ENCODE measurements around the gene SLFN13.
"Not testable (repeated sequence)": the region's sequence is repeated elsewhere in the genome, so short reads cannot be mapped to it uniquely, and the experiment has no call there.

SLFN13 gene

DNA sequence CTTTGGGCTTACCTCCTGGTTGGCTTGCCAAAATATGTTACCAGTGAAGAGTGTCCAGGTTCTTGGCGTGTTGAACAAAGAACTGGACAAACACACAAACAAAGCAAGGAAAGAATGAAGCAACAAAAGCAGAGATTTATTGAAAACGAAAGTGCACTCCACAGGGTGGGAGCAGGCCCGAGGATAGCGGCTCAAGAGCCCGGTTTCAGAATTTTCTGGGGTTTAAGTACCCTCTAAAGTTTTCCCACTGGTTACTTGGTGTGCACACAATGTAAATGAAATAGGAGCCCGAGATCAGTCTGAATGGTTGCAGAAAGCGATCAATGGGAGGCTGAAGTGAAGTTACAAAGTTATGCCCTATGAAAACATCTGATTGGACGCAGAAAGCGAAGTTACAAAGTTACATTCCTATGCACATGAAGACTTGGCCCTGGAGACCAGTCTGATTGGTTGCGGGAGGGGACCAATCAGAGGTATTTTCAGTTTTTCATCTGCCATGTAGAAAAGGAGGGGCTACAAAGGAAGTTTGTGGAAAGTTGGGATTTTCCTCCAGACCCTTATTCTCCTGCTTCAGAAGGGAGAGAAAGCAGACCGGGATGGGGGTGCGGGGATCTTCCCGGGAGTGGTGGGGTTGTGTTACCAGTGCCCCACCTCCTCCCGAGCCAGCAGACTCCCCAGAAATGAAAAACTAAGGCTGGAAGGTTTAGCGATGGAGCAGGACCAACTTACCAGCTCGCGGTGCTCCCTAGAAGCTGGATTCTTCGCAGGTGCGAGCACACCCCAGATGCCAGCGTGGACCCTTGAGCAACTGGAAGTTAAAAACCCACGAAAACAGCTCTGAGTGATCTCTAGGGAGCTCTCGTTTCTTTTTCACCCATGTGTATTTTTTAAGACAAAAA is 16.1 kb downstream of the SLFN13 start, which contains the start of gene SLFN12:
Gene SLFN12 (minus strand): TSS at position 325 of the 899 bp plus-strand sequence. CDS start 9,472 bp downstream, outside the sequence.
- DNase-seq: peak; percentile 84 to 85

DNA sequence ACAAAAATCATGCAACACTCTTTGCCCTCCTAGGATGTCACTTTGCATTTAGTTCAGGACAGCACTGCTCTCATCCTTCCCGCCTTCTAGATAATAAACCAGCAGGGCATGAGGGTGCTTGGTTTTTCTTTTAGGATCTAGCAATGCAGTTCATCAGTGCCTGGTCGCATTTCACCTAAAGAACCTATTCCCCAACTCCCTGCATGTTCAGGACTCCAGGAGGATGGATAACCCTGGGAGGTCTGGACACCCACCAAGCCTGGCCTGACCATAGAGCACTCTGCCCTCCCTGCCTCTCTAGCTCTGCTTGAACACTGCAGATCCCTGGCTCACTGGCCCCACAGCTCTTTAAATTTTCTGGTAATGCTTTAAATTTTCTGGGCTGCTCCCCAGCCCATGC is 18.9 kb downstream of the SLFN13 start:
- no peak for DNase-seq

DNA sequence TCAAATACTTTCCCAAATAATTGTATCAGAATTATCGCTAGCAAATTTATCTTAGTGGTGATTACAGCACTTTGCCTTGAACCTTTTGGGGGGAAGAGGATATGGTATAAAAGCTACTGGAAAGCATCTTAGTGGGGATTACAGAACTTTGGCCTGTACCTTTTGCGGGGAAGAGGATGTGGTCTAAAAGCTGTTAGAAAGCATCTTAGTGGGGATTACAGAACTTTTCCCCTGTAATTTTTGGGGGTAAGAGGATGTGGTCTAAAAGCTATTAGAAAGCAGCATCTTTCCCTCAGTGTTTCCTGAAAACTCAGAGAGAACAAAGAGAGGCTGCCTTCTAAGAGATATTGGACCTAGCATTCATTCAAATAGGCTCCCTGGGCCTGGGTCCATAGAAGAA is 20.3 kb downstream of the SLFN13 start:
- no peak for DNase-seq

DNA sequence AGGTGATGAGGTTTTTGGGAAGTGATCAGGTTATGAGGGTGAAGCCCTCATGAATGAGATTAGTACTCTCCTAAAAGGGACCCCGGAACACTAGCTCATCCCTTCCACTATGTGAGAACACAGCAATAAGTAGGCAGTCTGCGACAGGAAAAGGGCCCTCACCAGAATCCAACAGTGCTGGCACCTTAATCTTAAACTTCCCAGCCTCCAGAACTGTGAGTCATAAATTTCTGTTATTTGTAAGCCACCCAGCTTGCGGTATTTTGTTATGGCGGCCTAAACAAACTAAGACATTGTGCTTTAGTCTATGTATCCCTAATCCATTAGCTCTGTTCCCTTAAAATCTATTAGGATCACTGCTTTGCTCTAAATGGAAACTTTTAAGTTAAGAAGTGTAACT is 24.8 kb downstream of the SLFN13 start:
- DNase-seq: no peak

DNA sequence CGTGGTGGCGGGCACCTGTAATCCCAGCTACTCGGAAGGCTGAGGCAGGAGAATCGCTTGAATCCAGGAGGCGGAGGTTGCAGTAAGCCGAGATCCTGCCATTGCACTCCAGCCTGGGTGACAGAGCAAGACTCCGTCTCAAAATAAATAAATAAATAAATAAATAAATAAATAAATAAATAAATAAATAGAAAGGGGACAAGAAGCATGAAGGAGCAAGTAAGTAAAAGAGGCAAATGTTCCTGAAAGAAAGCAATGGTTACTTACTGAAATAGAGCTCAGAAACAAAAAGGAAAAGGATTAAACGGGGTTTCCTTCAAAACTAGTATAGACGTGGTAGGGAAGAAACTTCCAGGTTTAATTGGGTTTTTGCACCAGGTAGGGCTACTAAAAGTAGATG is 27.5 kb downstream of the SLFN13 start:
- DNase-seq: not testable (repeated sequence)

DNA sequence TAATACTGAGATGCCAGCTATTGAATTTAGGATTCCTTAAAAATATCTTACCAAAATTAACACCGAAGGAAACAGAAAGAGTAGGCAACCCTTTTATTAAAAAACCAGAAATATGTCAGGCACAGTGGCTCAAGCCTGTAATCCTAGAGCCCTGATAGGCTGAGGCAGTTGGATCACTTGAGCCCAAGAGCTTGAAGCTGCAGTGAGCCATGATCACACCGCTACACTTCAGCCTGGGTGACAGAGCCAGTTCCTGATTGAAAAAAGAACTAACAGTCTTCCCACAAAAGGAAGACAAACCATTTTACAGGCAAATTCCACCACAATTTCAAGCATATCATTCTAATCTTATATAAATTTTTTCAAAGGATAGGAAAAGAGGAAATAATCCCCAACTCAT is 31.9 kb downstream of the SLFN13 start:
- no peak for DNase-seq

DNA sequence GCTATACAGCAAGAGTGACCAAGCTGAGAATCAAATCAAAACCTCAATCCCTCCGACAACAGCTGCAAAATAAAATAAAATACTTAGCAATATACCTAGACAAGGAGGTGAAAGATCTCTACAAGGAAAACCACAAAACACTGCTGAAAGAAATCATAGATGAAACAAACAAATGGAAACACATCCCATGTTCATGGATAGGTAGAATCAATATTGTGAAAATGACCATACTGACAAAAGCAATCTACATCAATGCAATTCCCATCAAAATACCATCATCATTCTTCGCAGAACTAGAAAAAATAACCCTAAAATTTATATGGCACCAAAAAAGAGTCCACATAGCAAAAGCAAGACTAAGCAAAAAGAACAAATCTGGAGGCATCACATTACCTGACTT is 33.9 kb downstream of the SLFN13 start:
- not testable (repeated sequence) for DNase-seq

DNA sequence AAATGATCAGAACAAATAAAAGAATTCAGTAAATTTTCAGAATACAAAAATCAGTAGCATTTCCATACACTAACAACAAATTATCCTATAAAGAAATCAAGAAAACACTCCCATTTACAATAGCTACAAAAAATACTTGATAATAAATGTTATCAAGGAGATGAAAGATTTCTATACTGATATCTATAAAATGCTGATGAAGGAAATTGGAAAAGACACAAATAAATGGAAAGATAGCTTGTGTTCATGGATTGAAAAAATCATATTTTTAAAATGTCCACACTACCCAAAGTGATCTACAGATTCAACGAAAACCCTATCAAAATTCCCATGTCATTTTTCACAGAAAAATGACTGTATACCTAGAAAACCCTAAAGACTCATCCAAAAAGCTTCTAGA is 34.3 kb downstream of the SLFN13 start:
- DNase-seq: no peak

DNA sequence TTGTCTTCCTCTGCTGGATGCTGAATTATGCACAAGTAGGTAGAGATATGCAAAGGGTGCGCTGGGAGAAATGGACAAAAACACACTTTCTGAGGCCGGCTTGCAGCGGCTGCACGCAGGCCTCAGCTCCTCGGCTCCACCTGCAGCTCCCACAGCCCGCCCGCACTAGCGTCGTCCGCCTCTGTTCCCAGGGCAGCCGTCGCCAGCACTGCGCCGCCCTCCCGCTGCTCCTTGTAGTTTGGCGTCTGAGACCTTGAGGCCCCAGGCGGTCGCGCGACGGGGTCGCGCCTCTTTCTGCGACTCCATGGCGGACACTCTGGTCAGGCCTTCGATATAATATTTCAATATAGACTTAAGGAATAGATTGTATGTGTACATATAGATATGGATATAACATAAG is 41.0 kb downstream of the SLFN13 start:
- no peak for DNase-seq

DNA sequence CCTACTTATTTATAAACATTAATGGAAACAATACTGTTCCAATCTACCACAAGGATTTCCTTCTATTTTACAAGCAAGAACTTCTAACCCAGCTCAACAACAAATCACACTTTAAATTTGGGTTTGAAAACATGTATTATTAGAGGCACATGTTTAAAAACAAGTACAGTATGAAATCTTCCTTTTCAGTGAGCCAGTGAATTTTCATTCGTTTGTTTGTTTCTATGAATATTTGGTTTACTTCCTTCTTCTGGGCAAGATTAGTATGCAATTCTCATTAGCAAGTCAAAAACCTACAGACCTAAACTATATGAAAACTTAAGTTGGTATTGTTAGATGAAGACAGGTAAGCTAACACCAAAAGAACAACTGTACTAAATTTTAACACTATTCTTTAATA is 42.0 kb downstream of the SLFN13 start:
- DNase-seq: no peak

DNA sequence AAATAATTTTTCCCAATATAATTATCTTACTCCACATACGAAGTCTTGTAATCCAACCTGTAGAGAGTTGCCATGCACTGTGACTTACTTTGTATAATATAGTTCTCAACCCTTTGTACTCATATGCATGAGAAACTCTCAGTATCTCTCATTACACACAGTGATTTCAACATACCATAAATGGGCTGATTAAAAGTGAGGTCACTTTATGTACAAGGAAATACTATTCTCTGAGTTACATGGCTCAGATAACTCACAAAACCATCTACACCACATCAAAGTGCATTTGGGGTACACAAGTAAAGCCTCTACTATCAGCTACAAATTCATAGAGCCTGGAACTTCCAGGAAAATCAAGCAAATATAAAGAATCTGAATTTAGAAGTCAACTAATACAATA is 44.2 kb downstream of the SLFN13 start:
- no peak for DNase-seq

DNA sequence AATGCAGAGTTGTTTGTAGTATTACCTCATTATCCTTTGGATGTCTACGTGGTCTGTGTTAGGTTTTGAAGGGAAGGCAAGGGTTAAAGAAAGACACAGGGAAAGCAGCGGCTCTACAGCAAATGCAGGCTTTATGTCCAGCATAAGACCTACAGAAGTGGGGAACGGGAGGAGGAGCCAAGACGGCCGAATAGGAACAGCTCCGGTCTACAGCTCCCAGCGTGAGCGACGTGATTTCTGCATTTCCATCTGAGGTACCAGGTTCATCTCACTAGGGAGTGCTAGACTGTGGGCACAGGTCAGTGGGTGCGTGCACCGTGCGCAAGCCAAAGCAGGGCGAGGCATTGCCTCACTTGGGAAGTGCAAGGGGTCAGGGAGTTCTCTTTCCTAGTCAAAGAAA is 54.8 kb downstream of the SLFN13 start:
- DNase-seq: not testable (repeated sequence)

DNA sequence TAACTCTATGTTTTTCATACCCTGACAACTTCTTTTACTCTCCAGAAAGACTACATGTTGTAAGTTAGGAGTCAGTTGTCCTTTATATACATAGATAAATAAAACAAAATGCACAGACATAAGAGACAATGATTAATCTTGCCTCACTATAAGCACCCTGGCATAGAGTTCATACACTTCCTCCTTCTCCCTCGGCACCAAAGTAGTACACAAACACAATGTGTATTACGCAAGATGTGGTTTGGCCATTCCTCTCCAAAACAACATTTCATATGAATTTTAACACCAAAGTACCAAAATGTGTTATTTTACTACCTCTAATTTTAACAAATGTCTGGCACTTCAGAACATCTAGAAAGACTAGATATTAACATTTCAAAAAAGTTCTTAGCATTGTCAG is 57.9 kb downstream of the SLFN13 start:
- DNase-seq: peak; percentile 72 to 73

DNA sequence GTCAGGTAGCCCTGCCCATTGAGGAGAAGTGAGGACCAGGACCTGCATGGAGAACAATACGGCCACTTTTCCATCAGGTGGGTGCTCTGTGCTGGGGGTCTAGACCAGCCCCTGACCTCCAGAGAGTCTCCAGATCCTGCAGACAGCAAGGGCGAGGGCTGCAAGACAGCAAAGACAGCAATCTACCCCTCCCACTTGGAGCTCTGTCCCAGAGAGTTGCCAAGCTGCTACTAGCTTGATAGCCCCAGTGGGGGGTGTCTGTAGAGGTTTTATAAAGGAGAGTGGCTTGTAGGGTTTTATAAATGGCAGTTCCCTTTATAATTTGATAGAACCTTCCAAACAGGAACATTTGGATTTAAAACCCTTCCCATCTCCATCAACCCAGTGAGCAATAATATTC is 58.4 kb downstream of the SLFN13 start:
- DNase-seq: no peak

DNA sequence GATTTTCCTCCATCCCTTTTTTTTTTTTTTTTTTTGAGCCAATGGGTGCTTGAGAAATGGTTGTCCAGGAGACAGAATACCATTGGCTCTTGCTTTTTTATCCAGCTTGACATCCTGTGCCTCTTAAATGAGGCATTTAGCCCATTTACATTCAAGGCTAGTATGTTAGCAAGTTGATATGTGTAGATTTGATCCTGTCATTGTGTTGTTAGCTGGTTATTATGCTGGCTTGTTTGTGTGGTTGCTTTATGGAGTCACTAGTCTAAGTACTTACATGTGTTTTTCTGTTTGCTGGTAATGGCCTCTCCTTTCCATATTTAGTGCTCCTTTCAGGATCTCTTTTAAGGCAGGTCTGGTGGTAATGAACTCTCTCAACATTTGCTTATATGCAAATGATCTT is 61.1 kb downstream of the SLFN13 start:
- DNase-seq: no peak

Data from inflammatory macrophage treated with lipopolysaccharide for 1 hour (primary cell).